GM12878 (cell line): ENCODE results near the gene EEF1G. TPM values are rescaled to one million over a fixed set of nuclear protein-coding genes. Genes with fewer than 3 reads are reported as not detected.

Experiments
- CHD2 ChIP-seq: IDR thresholded peaks from 2 replicates; pipeline ENCODE4 v1.6.1; 2011; ENCODE audit warnings: low read depth, low read length, improper control_type of control experiment, borderline replicate concordance
- CREM ChIP-seq: IDR thresholded peaks from 2 replicates; pipeline ENCODE4 v1.6.1; 2014; ENCODE audit warnings: antibody characterized with exemption, low read depth
- GABPA ChIP-seq: IDR thresholded peaks from 2 replicates; pipeline ENCODE4 v1.6.1; 2014; ENCODE audit warnings: antibody characterized with exemption, low read depth, mild to moderate bottlenecking, inconsistent platforms
- HCFC1 ChIP-seq: fragments of 150-350 bp; IDR thresholded peaks from 2 replicates; pipeline ENCODE4 v1.6.1; 2014; ENCODE audit warnings: low read length
- KAT2A ChIP-seq: conservative IDR thresholded peaks from 2 replicates; pipeline ENCODE4 v1.6.1; 2011; ENCODE audit warnings: low read depth, low read length; ENCODE audit not compliant: control insufficient read depth
- MTA2 ChIP-seq: fragments of 450-650 bp; IDR thresholded peaks from 2 replicates; pipeline ENCODE4 v1.6.1; 2016; ENCODE audit warnings: low read depth, mild to moderate bottlenecking, moderate library complexity
- MYB ChIP-seq: fragments of 150-350 bp; IDR thresholded peaks from 2 replicates; pipeline ENCODE4 v1.6.1; 2014; ENCODE audit warnings: mild to moderate bottlenecking, low read depth, low read length, borderline replicate concordance
- NBN ChIP-seq: fragments of 450-650 bp; IDR thresholded peaks from 2 replicates; pipeline ENCODE4 v1.6.1; 2016
- NR2C1 ChIP-seq: fragments of 450-650 bp; IDR thresholded peaks from 2 replicates; pipeline ENCODE4 v1.6.1; 2017; ENCODE audit warnings: antibody characterized with exemption, mild to moderate bottlenecking, moderate library complexity
- NR2C2 ChIP-seq: IDR thresholded peaks from 2 replicates; pipeline ENCODE4 v1.6.1; 2011; ENCODE audit warnings: borderline replicate concordance, low read depth; ENCODE audit not compliant: control insufficient read depth, insufficient read length
- POLR2A ChIP-seq: IDR thresholded peaks from 2 replicates; pipeline ENCODE4 v1.6.1; 2011; ENCODE audit warnings: low read depth, mild to moderate bottlenecking, low read length
- RELB ChIP-seq: fragments of 450-650 bp; IDR thresholded peaks from 2 replicates; pipeline ENCODE4 v1.6.1; 2017; ENCODE audit warnings: low read depth, mild to moderate bottlenecking, moderate library complexity
- SMAD5 ChIP-seq: IDR thresholded peaks from 2 replicates; pipeline ENCODE4 v1.6.1; 2016; ENCODE audit warnings: antibody characterized with exemption, low read depth
- SMC3 ChIP-seq: IDR thresholded peaks from 2 replicates; pipeline ENCODE4 v1.6.1; 2011; ENCODE audit warnings: low read length, improper control_type of control experiment, borderline replicate concordance
- YBX1 ChIP-seq: fragments of 450-650 bp; IDR thresholded peaks from 2 replicates; pipeline ENCODE4 v1.6.1; 2016; ENCODE audit warnings: antibody characterized with exemption
- ZBTB4 ChIP-seq: fragments of 450-650 bp; formaldehyde crosslinking; IDR thresholded peaks from 2 replicates; pipeline ENCODE4 v1.4.0; 2022; ENCODE audit warnings: mild to moderate bottlenecking, moderate library complexity
- ZNF274 ChIP-seq: IDR thresholded peaks from one replicate; pipeline ENCODE4 v1.8.0; 2011; ENCODE audit not compliant: insufficient read length, insufficient read depth
- ZNF622 ChIP-seq: fragments of 450-650 bp; IDR thresholded peaks from 2 replicates; pipeline ENCODE4 v1.6.1; 2017; ENCODE audit warnings: mild to moderate bottlenecking, inconsistent platforms
- ZNF687 ChIP-seq: fragments of 450-650 bp; IDR thresholded peaks from 2 replicates; pipeline ENCODE4 v1.6.1; 2017; ENCODE audit warnings: mild to moderate bottlenecking, moderate library complexity
- polyA plus RNA-seq, 11 experiments: library from polyadenylated mRNA; depleted of rRNA in 4 of 11; unstranded in 6 of 11; stranded (reverse) in 5 of 11; fragments of >200 nt; fragmentation: Nextera tagmentation in 4 of 11; fragmentation: Illumina TruSeq in 1 of 11; extraction: Ambion mirVana in 4 of 11; extraction: Trizol in 1 of 11; gene quantifications; 1 replicate in 1 of 11; 2 replicates in 10 of 11; pipeline versions ENCODE4 v1.2.1 to v1.2.3, GENCODE V29; 2011 to 2016; ENCODE audit warnings: inconsistent platforms in 2 of 11, missing spikeins in 2 of 11, low read depth in 1 of 11
- total RNA-seq, 4 experiments: library from RNA; depleted of rRNA in 3 of 4; stranded (reverse); fragments of >200 nt in 3 of 4; fragmentation: Illumina TruSeq in 1 of 4; extraction: Trizol in 1 of 4; gene quantifications; 2 replicates each; pipeline versions ENCODE4 v1.2.1 to v1.2.3, GENCODE V29; 2013 to 2021
- TF ChIP-seq, protein P1 (sequence below), 3 experiments: IDR thresholded peaks in 2 of 3; conservative IDR thresholded peaks in 1 of 3; 2 replicates each; pipeline ENCODE4 v1.5.1; 2011; ENCODE audit warnings: low read depth in 3 of 3, low read length in 3 of 3, mild to moderate bottlenecking in 3 of 3, control low read depth in 2 of 3, moderate library complexity in 2 of 3, inconsistent platforms in 1 of 3, mixed read lengths in 1 of 3; ENCODE audit not compliant: control insufficient read depth in 2 of 3, insufficient read depth in 1 of 3; ENCODE audit errors: extremely low read depth in 1 of 3

EEF1G gene
- total and polyA plus RNA-seq, 10 of the 15 experiments (the other 5 are each of a cell fraction or from before 2014, with no cell fraction given): 850 to 2,739 (median 2,277) TPM

- TF ChIP-seq ZNF687 (0 out of 2 replicates have a peak, but pooled peaks have one; percentile 62), YBX1 (peak; percentile 54; the same call in 1 of the 2 replicates), POLR2A (peak; percentile 70), KAT2A (no peak), NR2C2 (no peak), ZBTB4 (CRISPR knock-in tag) (no peak; the same call in 1 of the 2 replicates), NR2C1 (peak; percentile 84), MYB (no peak), SMAD5 (no peak), ZNF622 (no peak), RELB (peak; percentile 89), SMC3 (no peak), CREM (peak; percentile 54; the same call in 1 of the 2 replicates), HCFC1 (0 out of 2 replicates have a peak, but pooled peaks have one; percentile 17), GABPA (0 out of 2 replicates have a peak, but pooled peaks have one; percentile 28), CHD2 (peak; percentile 63; the same call in 1 of the 2 replicates), NBN (peak; percentile 80; the same call in 1 of the 2 replicates), ZNF274 (no peak), MTA2 (peak; percentile 42; the same call in 1 of the 2 replicates)
- TF ChIP-seq, protein P1, sequence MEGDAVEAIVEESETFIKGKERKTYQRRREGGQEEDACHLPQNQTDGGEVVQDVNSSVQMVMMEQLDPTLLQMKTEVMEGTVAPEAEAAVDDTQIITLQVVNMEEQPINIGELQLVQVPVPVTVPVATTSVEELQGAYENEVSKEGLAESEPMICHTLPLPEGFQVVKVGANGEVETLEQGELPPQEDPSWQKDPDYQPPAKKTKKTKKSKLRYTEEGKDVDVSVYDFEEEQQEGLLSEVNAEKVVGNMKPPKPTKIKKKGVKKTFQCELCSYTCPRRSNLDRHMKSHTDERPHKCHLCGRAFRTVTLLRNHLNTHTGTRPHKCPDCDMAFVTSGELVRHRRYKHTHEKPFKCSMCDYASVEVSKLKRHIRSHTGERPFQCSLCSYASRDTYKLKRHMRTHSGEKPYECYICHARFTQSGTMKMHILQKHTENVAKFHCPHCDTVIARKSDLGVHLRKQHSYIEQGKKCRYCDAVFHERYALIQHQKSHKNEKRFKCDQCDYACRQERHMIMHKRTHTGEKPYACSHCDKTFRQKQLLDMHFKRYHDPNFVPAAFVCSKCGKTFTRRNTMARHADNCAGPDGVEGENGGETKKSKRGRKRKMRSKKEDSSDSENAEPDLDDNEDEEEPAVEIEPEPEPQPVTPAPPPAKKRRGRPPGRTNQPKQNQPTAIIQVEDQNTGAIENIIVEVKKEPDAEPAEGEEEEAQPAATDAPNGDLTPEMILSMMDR (IDR thresholded peaks at IDR 0.05 in 2 of 3, conservative IDR thresholded peaks at IDR 0.05 in 1 of 3; ENCODE audit: control insufficient read depth in 2 of 3, extremely low read depth in 1 of 3, insufficient read depth in 1 of 3, low read depth in 3 of 3, low read length in 3 of 3): no peak
Measured at GRCh38 chr11:62599069-62599696, 25.5 kb upstream of the EEF1G start (continued).
